ENCODE measurements around the gene B4GALNT3. TPM values are rescaled to one million over a fixed set of nuclear protein-coding genes. Genes with fewer than 3 reads are reported as not detected.

The B4GALNT3 gene
- total and polyA plus RNA-seq, 2 experiments from 2014 or later: 2.8 to 15.8 TPM

DNA sequence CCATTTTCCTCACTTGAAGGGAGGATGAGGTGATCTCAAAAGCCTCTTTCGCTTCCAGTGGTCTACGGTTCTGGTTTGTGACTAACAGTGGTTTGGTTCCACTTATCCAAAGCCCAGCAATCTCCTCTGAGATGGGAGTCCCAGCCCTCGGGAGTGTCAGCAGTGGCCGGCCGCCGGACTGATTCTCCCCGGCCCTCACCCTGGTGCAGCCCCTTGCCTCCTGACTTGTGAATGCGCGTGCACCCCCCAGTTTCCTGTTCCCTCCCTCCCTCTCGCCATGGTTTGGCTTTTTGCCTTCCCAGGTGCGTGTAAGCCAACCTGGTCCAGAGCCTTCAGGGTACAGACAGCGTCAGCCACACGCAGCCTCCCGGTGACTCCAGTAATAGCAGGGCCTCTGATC is 74.5 kb downstream of the B4GALNT3 start:
- ATAC-seq: no peak
- Histone ChIP-seq H3K36me3 (ENCODE audit: insufficient read depth) (no peaks in the 10 kb centered on the region), H2AFZ (no peak overlapping the region), H3K79me2 (replicated peaks; ENCODE audit: insufficient read depth) (no peaks in the 10 kb centered on the region), H3F3A (replicated peaks; ENCODE audit: low read depth) (no peaks in the 10 kb centered on the region), H3K27me3 (ENCODE audit: insufficient read depth) (no peaks in the 10 kb centered on the region), H3K27ac (ENCODE audit: low read depth) (no peak overlapping the region), H3K4me1 (ENCODE audit: insufficient read depth) (0 out of 2 replicates have a peak, but pooled peaks cover 4% of the 10 kb centered on the region), H3K4me2 (no peak overlapping the region), H4K20me1 (replicated peaks; ENCODE audit: insufficient read depth) (no peaks in the 10 kb centered on the region), H3K9me2 (ENCODE audit: insufficient read depth) (no peaks in the 10 kb centered on the region), H3K4me3 (no peak overlapping the region)
- no peak overlapping the region for H3K27ac Mint-ChIP-seq
- peaks cover 3% of the 10 kb centered on the region for H3K27me3 Mint-ChIP-seq (ENCODE audit: insufficient read depth, low read depth, poor library complexity)
- TF ChIP-seq, protein P1, sequence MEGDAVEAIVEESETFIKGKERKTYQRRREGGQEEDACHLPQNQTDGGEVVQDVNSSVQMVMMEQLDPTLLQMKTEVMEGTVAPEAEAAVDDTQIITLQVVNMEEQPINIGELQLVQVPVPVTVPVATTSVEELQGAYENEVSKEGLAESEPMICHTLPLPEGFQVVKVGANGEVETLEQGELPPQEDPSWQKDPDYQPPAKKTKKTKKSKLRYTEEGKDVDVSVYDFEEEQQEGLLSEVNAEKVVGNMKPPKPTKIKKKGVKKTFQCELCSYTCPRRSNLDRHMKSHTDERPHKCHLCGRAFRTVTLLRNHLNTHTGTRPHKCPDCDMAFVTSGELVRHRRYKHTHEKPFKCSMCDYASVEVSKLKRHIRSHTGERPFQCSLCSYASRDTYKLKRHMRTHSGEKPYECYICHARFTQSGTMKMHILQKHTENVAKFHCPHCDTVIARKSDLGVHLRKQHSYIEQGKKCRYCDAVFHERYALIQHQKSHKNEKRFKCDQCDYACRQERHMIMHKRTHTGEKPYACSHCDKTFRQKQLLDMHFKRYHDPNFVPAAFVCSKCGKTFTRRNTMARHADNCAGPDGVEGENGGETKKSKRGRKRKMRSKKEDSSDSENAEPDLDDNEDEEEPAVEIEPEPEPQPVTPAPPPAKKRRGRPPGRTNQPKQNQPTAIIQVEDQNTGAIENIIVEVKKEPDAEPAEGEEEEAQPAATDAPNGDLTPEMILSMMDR (conservative IDR thresholded peaks at IDR 0.05; ENCODE audit: low read depth in 2 of 2): no peak
- TF ChIP-seq, protein P2, sequence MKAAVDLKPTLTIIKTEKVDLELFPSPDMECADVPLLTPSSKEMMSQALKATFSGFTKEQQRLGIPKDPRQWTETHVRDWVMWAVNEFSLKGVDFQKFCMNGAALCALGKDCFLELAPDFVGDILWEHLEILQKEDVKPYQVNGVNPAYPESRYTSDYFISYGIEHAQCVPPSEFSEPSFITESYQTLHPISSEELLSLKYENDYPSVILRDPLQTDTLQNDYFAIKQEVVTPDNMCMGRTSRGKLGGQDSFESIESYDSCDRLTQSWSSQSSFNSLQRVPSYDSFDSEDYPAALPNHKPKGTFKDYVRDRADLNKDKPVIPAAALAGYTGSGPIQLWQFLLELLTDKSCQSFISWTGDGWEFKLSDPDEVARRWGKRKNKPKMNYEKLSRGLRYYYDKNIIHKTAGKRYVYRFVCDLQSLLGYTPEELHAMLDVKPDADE (IDR thresholded peaks at IDR 0.05): no peak
- no peak for TF ChIP-seq ZNF331 (CRISPR knock-in tag; IDR thresholded peaks at IDR 0.05; ENCODE audit: low read depth)
- TF ChIP-seq STAT1 (IDR thresholded peaks at IDR 0.05; ENCODE audit: unreplicated experiment): no peak
- TF ChIP-seq, protein P3, sequence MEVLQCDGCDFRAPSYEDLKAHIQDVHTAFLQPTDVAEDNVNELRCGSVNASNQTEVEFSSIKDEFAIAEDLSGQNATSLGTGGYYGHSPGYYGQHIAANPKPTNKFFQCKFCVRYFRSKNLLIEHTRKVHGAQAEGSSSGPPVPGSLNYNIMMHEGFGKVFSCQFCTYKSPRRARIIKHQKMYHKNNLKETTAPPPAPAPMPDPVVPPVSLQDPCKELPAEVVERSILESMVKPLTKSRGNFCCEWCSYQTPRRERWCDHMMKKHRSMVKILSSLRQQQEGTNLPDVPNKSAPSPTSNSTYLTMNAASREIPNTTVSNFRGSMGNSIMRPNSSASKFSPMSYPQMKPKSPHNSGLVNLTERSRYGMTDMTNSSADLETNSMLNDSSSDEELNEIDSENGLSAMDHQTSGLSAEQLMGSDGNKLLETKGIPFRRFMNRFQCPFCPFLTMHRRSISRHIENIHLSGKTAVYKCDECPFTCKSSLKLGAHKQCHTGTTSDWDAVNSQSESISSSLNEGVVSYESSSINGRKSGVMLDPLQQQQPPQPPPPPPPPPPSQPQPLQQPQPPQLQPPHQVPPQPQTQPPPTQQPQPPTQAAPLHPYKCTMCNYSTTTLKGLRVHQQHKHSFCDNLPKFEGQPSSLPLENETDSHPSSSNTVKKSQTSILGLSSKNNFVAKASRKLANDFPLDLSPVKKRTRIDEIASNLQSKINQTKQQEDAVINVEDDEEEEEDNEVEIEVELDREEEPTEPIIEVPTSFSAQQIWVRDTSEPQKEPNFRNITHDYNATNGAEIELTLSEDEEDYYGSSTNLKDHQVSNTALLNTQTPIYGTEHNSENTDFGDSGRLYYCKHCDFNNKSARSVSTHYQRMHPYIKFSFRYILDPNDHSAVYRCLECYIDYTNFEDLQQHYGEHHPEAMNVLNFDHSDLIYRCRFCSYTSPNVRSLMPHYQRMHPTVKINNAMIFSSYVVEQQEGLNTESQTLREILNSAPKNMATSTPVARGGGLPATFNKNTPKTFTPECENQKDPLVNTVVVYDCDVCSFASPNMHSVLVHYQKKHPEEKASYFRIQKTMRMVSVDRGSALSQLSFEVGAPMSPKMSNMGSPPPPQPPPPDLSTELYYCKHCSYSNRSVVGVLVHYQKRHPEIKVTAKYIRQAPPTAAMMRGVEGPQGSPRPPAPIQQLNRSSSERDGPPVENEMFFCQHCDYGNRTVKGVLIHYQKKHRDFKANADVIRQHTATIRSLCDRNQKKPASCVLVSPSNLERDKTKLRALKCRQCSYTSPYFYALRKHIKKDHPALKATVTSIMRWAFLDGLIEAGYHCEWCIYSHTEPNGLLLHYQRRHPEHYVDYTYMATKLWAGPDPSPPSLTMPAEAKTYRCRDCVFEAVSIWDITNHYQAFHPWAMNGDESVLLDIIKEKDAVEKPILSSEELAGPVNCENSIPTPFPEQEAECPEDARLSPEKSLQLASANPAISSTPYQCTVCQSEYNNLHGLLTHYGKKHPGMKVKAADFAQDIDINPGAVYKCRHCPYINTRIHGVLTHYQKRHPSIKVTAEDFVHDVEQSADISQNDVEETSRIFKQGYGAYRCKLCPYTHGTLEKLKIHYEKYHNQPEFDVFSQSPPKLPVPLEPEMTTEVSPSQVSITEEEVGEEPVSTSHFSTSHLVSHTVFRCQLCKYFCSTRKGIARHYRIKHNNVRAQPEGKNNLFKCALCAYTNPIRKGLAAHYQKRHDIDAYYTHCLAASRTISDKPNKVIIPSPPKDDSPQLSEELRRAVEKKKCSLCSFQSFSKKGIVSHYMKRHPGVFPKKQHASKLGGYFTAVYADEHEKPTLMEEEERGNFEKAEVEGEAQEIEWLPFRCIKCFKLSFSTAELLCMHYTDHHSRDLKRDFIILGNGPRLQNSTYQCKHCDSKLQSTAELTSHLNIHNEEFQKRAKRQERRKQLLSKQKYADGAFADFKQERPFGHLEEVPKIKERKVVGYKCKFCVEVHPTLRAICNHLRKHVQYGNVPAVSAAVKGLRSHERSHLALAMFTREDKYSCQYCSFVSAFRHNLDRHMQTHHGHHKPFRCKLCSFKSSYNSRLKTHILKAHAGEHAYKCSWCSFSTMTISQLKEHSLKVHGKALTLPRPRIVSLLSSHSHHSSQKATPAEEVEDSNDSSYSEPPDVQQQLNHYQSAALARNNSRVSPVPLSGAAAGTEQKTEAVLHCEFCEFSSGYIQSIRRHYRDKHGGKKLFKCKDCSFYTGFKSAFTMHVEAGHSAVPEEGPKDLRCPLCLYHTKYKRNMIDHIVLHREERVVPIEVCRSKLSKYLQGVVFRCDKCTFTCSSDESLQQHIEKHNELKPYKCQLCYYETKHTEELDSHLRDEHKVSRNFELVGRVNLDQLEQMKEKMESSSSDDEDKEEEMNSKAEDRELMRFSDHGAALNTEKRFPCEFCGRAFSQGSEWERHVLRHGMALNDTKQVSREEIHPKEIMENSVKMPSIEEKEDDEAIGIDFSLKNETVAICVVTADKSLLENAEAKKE (CRISPR knock-in tag; IDR thresholded peaks at IDR 0.05): no peak
- no peak for TF ChIP-seq ZNF114 (CRISPR knock-in tag; IDR thresholded peaks at IDR 0.05)
- TF ChIP-seq POLR2AphosphoS5 (IDR thresholded peaks at IDR 0.05; ENCODE audit: low read depth): no peak
- no peak for TF ChIP-seq NANOG (IDR thresholded peaks at IDR 0.05; ENCODE audit: borderline replicate concordance)
- TF ChIP-seq, protein P4, sequence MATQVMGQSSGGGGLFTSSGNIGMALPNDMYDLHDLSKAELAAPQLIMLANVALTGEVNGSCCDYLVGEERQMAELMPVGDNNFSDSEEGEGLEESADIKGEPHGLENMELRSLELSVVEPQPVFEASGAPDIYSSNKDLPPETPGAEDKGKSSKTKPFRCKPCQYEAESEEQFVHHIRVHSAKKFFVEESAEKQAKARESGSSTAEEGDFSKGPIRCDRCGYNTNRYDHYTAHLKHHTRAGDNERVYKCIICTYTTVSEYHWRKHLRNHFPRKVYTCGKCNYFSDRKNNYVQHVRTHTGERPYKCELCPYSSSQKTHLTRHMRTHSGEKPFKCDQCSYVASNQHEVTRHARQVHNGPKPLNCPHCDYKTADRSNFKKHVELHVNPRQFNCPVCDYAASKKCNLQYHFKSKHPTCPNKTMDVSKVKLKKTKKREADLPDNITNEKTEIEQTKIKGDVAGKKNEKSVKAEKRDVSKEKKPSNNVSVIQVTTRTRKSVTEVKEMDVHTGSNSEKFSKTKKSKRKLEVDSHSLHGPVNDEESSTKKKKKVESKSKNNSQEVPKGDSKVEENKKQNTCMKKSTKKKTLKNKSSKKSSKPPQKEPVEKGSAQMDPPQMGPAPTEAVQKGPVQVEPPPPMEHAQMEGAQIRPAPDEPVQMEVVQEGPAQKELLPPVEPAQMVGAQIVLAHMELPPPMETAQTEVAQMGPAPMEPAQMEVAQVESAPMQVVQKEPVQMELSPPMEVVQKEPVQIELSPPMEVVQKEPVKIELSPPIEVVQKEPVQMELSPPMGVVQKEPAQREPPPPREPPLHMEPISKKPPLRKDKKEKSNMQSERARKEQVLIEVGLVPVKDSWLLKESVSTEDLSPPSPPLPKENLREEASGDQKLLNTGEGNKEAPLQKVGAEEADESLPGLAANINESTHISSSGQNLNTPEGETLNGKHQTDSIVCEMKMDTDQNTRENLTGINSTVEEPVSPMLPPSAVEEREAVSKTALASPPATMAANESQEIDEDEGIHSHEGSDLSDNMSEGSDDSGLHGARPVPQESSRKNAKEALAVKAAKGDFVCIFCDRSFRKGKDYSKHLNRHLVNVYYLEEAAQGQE (IDR thresholded peaks at IDR 0.05; ENCODE audit: unreplicated experiment): no peak
- TF ChIP-seq CREB1 (CRISPR knock-in tag; IDR thresholded peaks at IDR 0.05; ENCODE audit: low read depth): no peak
- TF ChIP-seq EZH2phosphoT487 (IDR thresholded peaks at IDR 0.05; ENCODE audit: unreplicated experiment): no peak
- TF ChIP-seq EZH2 (IDR thresholded peaks at IDR 0.05; ENCODE audit: low read depth, unreplicated experiment): no peak
- TF ChIP-seq JUNB (IDR thresholded peaks at IDR 0.05; ENCODE audit: unreplicated experiment): no peak
- no peak overlapping the region for H3K4me3 Mint-ChIP-seq
- H3K36me3 Mint-ChIP-seq (ENCODE audit: low read depth): peaks cover 18% of the 10 kb centered on the region
- peaks cover 2% of the 10 kb centered on the region; the same call in 1 of the 3 replicates for H3K4me1 Mint-ChIP-seq
- peaks cover 20% of the 10 kb centered on the region for H3K9me3 Mint-ChIP-seq
- DNase-seq (ENCODE audit: low spot score): no peak
